SU-DHL-6 (cell line): ENCODE results near the gene SLC39A3.

Source experiments
- EZH2phosphoT487 ChIP-seq: fragments of 200-600 bp; sonication (generic), shearing (Covaris generic); conservative IDR thresholded peaks from 2 replicates; pipeline ENCODE4 v1.6.1; 2018; ENCODE audit warnings: mild to moderate bottlenecking, antibody characterized with exemption, low read length, moderate library complexity, mixed read lengths
- TF ChIP-seq, protein P1 (sequence below): fragments of 200-600 bp; sonication (generic); IDR thresholded peaks from one replicate; pipeline ENCODE4 v1.5.1; 2017; ENCODE audit warnings: antibody characterized with exemption, mild to moderate bottlenecking, low read length, moderate library complexity; ENCODE audit not compliant: insufficient read depth, poor library complexity, severe bottlenecking

DNA sequence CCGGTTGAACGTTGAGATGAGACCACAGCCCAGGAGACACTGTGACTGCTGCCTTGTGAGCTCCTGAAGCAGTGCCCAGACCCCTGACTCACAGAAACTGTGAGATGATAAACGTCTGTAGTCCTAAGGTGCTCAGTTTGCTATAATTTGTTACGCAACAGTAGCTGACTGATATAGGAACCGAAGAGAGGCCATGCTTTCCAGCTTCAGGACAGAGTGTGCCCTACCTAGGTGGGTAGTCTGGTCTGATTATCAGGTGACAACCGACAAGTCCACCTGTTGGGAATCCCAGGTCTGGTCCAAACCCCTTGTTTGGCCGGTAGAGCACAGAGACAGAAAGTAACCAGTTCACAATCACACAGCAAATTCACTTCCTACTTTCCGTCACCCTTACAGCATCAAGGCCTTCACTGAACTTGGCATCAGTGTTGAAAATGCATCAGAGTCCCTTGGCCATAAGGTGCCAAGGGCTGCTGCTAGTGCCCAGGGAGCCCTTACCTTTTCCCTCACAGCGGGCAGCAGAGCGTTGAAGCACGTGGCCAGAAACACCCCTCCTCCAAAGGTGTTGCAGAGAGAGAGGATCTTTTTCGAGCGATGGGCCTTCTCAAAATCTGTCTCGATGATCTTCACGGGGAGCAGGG, 3.1 kb downstream of the SLC39A3 start:
- TF ChIP-seq, protein P1, sequence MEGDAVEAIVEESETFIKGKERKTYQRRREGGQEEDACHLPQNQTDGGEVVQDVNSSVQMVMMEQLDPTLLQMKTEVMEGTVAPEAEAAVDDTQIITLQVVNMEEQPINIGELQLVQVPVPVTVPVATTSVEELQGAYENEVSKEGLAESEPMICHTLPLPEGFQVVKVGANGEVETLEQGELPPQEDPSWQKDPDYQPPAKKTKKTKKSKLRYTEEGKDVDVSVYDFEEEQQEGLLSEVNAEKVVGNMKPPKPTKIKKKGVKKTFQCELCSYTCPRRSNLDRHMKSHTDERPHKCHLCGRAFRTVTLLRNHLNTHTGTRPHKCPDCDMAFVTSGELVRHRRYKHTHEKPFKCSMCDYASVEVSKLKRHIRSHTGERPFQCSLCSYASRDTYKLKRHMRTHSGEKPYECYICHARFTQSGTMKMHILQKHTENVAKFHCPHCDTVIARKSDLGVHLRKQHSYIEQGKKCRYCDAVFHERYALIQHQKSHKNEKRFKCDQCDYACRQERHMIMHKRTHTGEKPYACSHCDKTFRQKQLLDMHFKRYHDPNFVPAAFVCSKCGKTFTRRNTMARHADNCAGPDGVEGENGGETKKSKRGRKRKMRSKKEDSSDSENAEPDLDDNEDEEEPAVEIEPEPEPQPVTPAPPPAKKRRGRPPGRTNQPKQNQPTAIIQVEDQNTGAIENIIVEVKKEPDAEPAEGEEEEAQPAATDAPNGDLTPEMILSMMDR: no peak
- TF ChIP-seq EZH2phosphoT487: no peak
